Testis (tissue), 2 donors: ENCODE data around the gene FAM240A.

Experiments
- POLR2A ChIP-seq: fragments of 450-650 bp; IDR thresholded peaks from one replicate; pipeline ENCODE4 v1.6.1; 2017; ENCODE audit warnings: antibody characterized with exemption, mild to moderate bottlenecking, moderate library complexity
- TF ChIP-seq, protein P1 (sequence below), 3 experiments: fragments of 450-650 bp in 2 of 3; fragments of 200-600 bp in 1 of 3; sonication (generic) in 1 of 3; IDR thresholded peaks; one replicate each; pipeline ENCODE4 v1.5.1; 2016 to 2019; ENCODE audit warnings: antibody characterized with exemption in 3 of 3, mild to moderate bottlenecking in 2 of 3, moderate library complexity in 1 of 3

DNA sequence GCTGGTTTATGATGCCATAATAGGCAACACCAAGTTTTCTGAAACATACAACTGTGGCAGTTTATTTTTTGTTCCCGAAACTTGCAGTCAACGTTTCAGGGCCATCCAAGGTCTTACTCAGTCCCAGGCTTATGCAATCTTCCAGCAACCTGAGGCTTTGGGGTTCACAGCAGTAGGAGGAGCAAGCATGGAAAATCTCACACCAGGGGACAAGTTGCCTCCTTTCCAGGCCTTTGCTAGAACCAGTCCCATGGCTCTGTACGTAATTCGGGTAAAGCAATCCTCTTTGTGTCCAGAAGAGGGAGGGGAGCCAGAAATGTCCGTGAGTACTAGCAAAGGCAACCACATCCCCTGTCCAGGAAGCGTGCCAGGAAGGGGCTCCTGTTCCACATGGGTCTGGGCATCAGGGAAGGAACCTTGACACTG is 4.7 kb upstream of the FAM240A start:
- TF ChIP-seq, protein P1, sequence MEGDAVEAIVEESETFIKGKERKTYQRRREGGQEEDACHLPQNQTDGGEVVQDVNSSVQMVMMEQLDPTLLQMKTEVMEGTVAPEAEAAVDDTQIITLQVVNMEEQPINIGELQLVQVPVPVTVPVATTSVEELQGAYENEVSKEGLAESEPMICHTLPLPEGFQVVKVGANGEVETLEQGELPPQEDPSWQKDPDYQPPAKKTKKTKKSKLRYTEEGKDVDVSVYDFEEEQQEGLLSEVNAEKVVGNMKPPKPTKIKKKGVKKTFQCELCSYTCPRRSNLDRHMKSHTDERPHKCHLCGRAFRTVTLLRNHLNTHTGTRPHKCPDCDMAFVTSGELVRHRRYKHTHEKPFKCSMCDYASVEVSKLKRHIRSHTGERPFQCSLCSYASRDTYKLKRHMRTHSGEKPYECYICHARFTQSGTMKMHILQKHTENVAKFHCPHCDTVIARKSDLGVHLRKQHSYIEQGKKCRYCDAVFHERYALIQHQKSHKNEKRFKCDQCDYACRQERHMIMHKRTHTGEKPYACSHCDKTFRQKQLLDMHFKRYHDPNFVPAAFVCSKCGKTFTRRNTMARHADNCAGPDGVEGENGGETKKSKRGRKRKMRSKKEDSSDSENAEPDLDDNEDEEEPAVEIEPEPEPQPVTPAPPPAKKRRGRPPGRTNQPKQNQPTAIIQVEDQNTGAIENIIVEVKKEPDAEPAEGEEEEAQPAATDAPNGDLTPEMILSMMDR (IDR thresholded peaks at IDR 0.05), result no peak
- TF ChIP-seq POLR2A, result no peak
